HT1080 (cell line): ENCODE data around the gene MED28. TPM values are rescaled to one million over a fixed set of nuclear protein-coding genes. Genes with fewer than 3 reads are reported as not detected.
"Not testable (repeated sequence)": the region's sequence is repeated elsewhere in the genome, so short reads cannot be mapped to it uniquely, and the experiment has no call there.

Experiments used
- DNase-seq: peaks from one replicate; pipeline ENCODE4 v3.0.0-alpha.2; 2015; ENCODE audit warnings: low read depth
- polyA plus RNA-seq, 2 experiments: library from polyadenylated mRNA; depleted of rRNA; stranded (reverse); fragments of >200 nt; gene quantifications; 2 replicates each; pipeline ENCODE4 v1.2.3, GENCODE V29; 2015
- total RNA-seq: library from RNA; depleted of rRNA; stranded (reverse); fragments of >200 nt; shearing (Covaris generic); gene quantifications from 2 replicates; pipeline ENCODE4 v1.2.3, GENCODE V29; 2014; rRNA removed

The MED28 gene
- 8.6 and 29.2 TPM in 2 replicates for total RNA-seq
- 11.9 and 19.4 TPM in 2 replicates for polyA plus RNA-seq (2015; cell fraction: cytosol; rRNA removed)
- polyA plus RNA-seq (2015; cell fraction: nucleus; rRNA removed), result 18.7 and 20.0 TPM in 2 replicates

- peak; percentile 88 for DNase-seq
These were observed at the start of gene MED28 for GRCh38 chr4:17614416-17615299. TSS of gene MED28 (plus strand) at chr4:17614641. CDS start at chr4:17614655, 14 bp downstream.

GRCh38 chr4:17565846-17566245 is 48.6 kb upstream of the MED28 start:
- no peak for DNase-seq

GRCh38 chr4:17567271-17567670 is 47.2 kb upstream of the MED28 start:
- no peak for DNase-seq

- no peak for DNase-seq
These were observed 40.2 kb upstream of the MED28 start for GRCh38 chr4:17574206-17574605.

- not testable (repeated sequence) for DNase-seq
These were observed 39.3 kb upstream of the MED28 start for GRCh38 chr4:17575177-17575576.

- DNase-seq, result peak; percentile 91
These were observed 37.3 kb upstream of the MED28 start, which contains the start of gene LAP3 for GRCh38 chr4:17576932-17577664. TSS of gene LAP3 (plus strand) at chr4:17577198. CDS start at chr4:17577466, 268 bp downstream.

- peak; percentile 27 for DNase-seq
These were observed 36.6 kb upstream of the MED28 start for GRCh38 chr4:17577665-17578481.

- DNase-seq, result peak; percentile 25
These were observed 36.0 kb upstream of the MED28 start for GRCh38 chr4:17578482-17578891.

GRCh38 chr4:17580969-17581368 is 33.5 kb upstream of the MED28 start:
- DNase-seq, result peak; percentile 69

- DNase-seq, result no peak
These were observed 31.2 kb upstream of the MED28 start for GRCh38 chr4:17583276-17583675.

GRCh38 chr4:17583941-17584340 is 30.5 kb upstream of the MED28 start:
- DNase-seq, result no peak

- no peak for DNase-seq
These were observed 29.8 kb upstream of the MED28 start for GRCh38 chr4:17584521-17585213.

- DNase-seq, result no peak
These were observed 27.2 kb upstream of the MED28 start for GRCh38 chr4:17587094-17587822.

- DNase-seq, result no peak
These were observed 25.1 kb upstream of the MED28 start for GRCh38 chr4:17589355-17589754.

GRCh38 chr4:17595471-17596005 is 18.9 kb upstream of the MED28 start:
- DNase-seq, result no peak

GRCh38 chr4:17597517-17597916 is 16.9 kb upstream of the MED28 start:
- peak; percentile 30 for DNase-seq

GRCh38 chr4:17599826-17600225 is 14.6 kb upstream of the MED28 start:
- no peak for DNase-seq

- DNase-seq, result no peak
These were observed 9.2 kb upstream of the MED28 start for GRCh38 chr4:17605236-17605635.

- DNase-seq, result peak; percentile 6
These were observed 553 bp upstream of the MED28 start for GRCh38 chr4:17613761-17614415.
